Activated CD8-positive, alpha-beta memory T cell treated with anti-CD3 and anti-CD28 coated beads, Interleukin-2, amount 10 ng/mL, durations not matched to agents 7 days and 5 days (primary cell): ENCODE measurements around the gene EXOC6B. TPM values are rescaled to one million over a fixed set of nuclear protein-coding genes. Genes with fewer than 3 reads are reported as not detected.

Experiments
- ATAC-seq: fragments of 150-1000 bp; cut with Tn5 transposase; one replicate; pipeline ENCODE4 v1.10.0; 2021; ENCODE audit warnings: moderate library complexity
- CTCF ChIA-PET: fragments of 350-600 bp; sonication (Branson Sonifier 250); formaldehyde crosslinking; loops from one replicate; lab custom pipeline; 2021; ENCODE audit warnings: antibody characterized with exemption; lab: Charles Lee
- DNase-seq: peaks from one replicate; pipeline ENCODE4 v3.0.0-alpha.2; 2020
- H3K27ac Mint-ChIP-seq: one replicate; pipeline ENCODE4 v1.8.0; 2021; ENCODE audit warnings: mild to moderate bottlenecking, mixed read lengths
- H3K27me3 Mint-ChIP-seq: one replicate; pipeline ENCODE4 v1.8.0; 2021; ENCODE audit warnings: mixed read lengths
- H3K36me3 Mint-ChIP-seq: one replicate; pipeline ENCODE4 v1.8.0; 2021; ENCODE audit warnings: mild to moderate bottlenecking, mixed read lengths
- H3K4me1 Mint-ChIP-seq: one replicate; pipeline ENCODE4 v1.8.0; 2021; ENCODE audit warnings: mixed read lengths
- H3K4me3 Mint-ChIP-seq: one replicate; pipeline ENCODE4 v1.8.0; 2021; ENCODE audit warnings: mild to moderate bottlenecking, moderate library complexity, mixed read lengths
- H3K9me3 Mint-ChIP-seq: one replicate; pipeline ENCODE4 v1.8.0; 2022; ENCODE audit warnings: low read depth, mixed read lengths
- total RNA-seq, 2 experiments: library from RNA; stranded (reverse); gene quantifications; one replicate each; pipeline ENCODE4 v1.2.3, GENCODE V29; 2021

EXOC6B gene
- total RNA-seq = 10 to 100 TPM; 14.1 to 22.8 TPM

DNA sequence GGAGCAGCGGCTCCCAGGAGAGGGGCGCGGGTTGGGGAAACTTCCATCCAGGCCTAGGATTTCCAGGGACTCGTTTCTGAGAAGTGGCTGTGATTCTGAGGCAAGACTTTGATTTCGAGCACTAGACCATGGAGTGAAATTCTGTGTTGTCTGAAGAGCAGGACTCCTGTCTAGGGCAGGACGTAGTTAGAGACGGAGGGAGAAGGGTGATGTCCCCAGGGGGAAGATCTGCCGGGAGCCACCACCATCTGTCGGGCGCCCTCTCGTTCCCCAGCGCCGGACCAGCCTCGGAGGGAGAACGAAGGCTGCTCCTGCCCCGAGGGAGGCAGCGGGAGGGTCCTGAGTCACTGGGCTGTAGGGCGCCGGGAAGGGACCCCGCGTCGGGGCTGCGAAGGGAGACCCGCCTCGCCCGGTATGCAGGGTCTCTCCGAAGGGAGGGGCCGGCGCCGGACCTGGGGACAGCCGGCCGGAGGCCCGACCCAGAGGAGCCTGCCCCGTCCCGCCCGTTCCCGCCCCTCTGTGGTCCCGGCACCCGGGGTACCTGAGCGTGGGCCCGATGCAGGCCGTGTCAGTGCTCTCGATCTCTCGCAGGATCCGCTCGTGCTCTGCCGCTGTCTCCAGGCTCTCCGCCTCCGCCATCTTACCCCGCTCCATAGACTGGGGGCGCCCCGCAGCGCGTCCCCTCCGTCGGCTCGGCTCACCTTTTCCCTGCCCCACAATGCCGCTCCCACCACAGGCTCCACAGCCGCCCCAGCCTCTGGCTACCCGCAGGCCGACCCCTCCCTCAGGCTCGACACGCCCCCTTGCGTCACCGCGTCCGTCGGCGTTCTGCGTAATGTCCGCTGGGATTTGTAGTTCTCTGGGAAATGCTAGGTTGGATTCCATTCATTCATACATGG is at the start of gene EXOC6B:
Gene EXOC6B (minus strand): TSS at position 777 of the 899 bp plus-strand sequence.
- no peaks in the 10 kb centered on the region for H3K9me3 Mint-ChIP-seq
- ATAC-seq (peak; percentile 76), DNase-seq (peak; percentile 89)
- peaks cover 17% of the 10 kb centered on the region for H3K36me3 Mint-ChIP-seq
- no peaks in the 10 kb centered on the region for H3K27me3 Mint-ChIP-seq
- CTCF ChIA-PET = no interaction called here
- H3K4me3 Mint-ChIP-seq = peak within 1 kb of the TSS; percentile 95
- peak within 1 kb of the TSS; percentile 92 for H3K27ac Mint-ChIP-seq
- H3K4me1 Mint-ChIP-seq = peaks cover 74% of the 10 kb centered on the region

DNA sequence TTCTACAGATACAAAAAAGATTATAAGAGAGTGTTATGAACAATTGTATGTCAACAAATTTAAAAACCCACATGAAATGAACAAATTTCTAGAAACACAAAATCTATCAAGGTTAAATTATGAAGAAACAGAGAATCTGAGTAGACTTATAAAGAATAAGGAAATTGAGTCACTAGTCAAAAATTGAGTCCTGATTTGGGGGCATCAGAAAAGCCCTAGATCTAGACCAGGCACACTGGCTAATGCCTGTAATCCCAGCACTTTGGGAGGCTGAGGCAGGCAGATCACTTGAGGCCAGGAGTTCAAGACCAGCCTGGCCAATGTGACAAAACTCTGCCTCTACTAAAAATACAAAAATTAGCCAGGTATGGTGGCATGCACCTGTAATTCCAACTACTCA is 46.0 kb upstream of the EXOC6B start:
- DNase-seq = no peak

DNA sequence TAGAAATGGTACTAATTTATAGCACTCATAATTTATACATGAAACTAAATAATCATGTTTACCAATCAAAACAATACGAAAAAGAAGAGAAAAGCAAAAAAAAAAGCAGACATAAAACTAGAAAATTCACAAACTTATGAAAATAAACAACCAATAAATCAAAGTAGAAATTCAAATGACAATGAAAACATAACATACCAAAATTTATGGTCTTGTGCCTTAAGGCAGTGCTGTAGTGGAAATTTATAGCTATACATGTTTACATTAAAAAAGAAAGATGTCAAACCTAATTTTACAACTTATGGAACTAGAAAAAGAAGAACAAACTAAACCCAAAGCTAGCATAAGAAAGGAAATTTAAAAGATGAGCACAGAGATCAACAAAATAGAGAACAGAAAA is 45.2 kb upstream of the EXOC6B start:
- Mint-ChIP-seq H3K27ac (no peak overlapping the region), H3K9me3 (no peaks in the 10 kb centered on the region), H3K4me3 (no peak overlapping the region), H3K27me3 (peaks cover 59% of the 10 kb centered on the region), H3K36me3 (no peaks in the 10 kb centered on the region), H3K4me1 (no peaks in the 10 kb centered on the region)
- DNase-seq (no peak), ATAC-seq (no peak)
- CTCF ChIA-PET = interaction anchor here (1.1 to 1.2 kb wide), 2 partner anchors 8 to 15 kb away, joined by 3 to 4 read pairs; no protein-coding TSS in a partner anchor

More for the DNA sequence above, 46.0 kb upstream of the EXOC6B start:
- no peak for ATAC-seq
- Mint-ChIP-seq H3K27ac (no peak overlapping the region), H3K27me3 (peaks cover 55% of the 10 kb centered on the region), H3K9me3 (no peaks in the 10 kb centered on the region), H3K4me3 (no peak overlapping the region), H3K4me1 (no peaks in the 10 kb centered on the region), H3K36me3 (no peaks in the 10 kb centered on the region)
- CTCF ChIA-PET = interaction anchor here (1.1 to 1.2 kb wide), 2 partner anchors 9 to 14 kb away, joined by 3 to 4 read pairs; no protein-coding TSS in a partner anchor

DNA sequence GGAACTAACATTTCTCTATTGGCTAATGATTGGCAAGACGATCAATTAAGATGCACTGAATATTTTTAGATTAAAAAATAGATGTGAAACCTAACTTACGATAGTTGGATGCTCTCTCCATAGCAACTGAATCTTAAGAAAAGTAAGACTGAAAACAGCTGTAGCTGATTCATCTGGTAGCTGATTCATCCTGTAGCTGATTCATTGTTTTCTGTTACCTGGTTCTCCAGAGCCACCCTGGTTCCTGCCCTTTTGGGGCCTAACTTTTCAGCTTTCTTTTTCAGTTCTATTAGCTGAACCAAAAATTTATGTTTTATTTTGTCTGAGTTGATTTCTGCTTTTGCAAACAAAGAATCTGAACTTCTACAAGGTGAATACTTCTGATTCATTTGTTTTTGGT is 38.7 kb upstream of the EXOC6B start:
- Mint-ChIP-seq H3K36me3 (no peaks in the 10 kb centered on the region), H3K27me3 (peaks cover 62% of the 10 kb centered on the region), H3K9me3 (no peaks in the 10 kb centered on the region), H3K27ac (no peak overlapping the region), H3K4me1 (peaks cover 21% of the 10 kb centered on the region), H3K4me3 (no peak overlapping the region)
- CTCF ChIA-PET = interaction anchor here (0.7 to 2.2 kb wide), 7 partner anchors 12 to 313 kb away, joined by 3 to 13 read pairs (median 3); partner anchors contain the start of gene SPR
- peak; percentile 45 for DNase-seq
- peak; percentile 45 for ATAC-seq

DNA sequence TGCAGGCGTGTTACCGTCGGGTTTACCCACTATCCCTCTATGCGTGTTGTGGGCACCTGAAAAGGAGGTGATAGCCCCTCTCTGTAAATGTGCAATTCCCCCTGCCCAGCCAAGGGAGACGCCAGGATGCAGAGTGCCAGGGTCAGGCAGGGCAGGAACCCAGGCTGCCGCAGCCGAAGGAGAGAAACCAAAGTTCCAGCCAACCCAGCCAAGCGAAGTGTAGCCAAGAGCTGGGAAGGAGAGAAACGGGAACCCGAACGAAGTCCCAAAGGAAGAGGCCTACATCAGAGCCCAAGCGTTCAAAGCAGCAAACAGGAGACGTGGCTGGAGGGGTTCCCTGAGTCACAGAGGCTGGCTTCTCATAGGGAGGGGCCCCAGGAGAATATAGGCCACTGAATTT is 37.2 kb upstream of the EXOC6B start:
- H3K4me3 Mint-ChIP-seq = no peak overlapping the region
- H3K27ac Mint-ChIP-seq = no peak overlapping the region
- CTCF ChIA-PET = interaction anchor here (0.6 to 2.9 kb wide), 28 partner anchors 8 to 385 kb away, joined by 3 to 24 read pairs (median 4); partner anchors contain the start of gene SPR

DNA sequence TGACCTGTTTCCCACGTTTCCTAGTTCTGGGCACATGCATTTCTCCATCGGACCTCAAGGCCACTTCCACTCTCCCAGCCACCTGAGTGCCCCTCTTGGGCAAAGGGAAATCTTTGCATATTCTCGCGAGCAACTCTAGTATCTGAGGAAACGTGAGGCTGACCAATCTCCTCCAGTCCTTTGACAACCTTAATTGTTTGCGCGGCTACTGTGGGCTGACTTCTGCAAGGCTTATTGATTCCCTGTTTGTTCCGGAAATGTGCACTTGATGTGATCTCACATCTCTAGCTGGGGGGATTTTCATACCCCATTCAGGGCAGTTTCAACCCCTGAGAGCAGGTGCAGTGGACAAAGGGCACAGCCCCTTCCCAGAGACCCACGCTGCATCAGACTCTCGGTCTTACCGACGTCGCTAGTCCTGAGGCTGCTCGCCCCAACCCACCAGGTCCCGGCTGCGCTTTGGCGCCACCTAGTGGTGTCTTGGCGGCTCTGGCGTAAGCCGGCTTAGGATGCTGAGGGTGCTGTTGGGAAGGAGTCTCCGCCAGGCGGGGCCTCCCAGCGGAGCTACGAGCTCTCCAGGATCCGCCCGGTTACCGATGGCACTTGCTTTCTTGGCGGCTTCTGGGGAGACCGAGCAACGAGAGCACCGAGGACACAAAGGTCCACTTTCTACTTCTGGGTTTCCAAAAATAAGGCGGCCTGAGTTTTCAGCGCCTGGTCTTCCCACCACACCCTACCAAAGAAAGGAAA is 36.6 kb upstream of the EXOC6B start:
- H3K27me3 Mint-ChIP-seq = peaks cover 64% of the 10 kb centered on the region
- CTCF ChIA-PET = interaction anchor here (0.6 to 2.9 kb wide), 30 partner anchors 9 to 384 kb away, joined by 3 to 24 read pairs (median 4); partner anchors contain the start of gene SPR
- no peaks in the 10 kb centered on the region for H3K36me3 Mint-ChIP-seq
- DNase-seq = peak; percentile 90
- no peaks in the 10 kb centered on the region for H3K9me3 Mint-ChIP-seq
- H3K27ac Mint-ChIP-seq = no peak overlapping the region
- peak overlapping the region; percentile 64 for H3K4me3 Mint-ChIP-seq
- peaks cover 21% of the 10 kb centered on the region for H3K4me1 Mint-ChIP-seq
- ATAC-seq = peak; percentile 98

More for the DNA sequence above, 37.2 kb upstream of the EXOC6B start:
- DNase-seq = no peak
- Mint-ChIP-seq H3K4me1 (peaks cover 21% of the 10 kb centered on the region), H3K9me3 (no peaks in the 10 kb centered on the region), H3K36me3 (no peaks in the 10 kb centered on the region), H3K27me3 (peaks cover 62% of the 10 kb centered on the region)
- no peak for ATAC-seq

DNA sequence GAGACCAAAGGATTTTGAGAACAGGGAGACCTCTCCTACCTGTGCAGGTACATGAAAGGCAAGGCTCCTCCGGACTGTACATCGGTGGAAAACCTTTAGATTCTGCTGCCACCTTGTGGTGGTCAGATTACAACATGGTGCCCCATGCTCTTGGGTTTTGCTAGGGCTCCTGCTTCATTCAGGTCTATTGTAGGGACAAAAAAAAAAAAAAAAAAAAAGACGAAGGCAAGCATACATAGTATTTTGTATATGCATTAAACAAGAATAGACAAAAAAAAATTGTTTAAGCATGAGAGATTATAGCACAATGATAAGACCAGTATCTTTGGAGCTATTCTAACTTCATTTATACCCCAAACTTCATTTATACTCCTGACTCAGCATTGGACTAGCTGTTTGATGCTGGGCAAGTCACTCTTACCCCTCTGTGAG is 34.0 kb upstream of the EXOC6B start:
- Mint-ChIP-seq H3K4me3 (no peak overlapping the region), H3K27ac (no peak overlapping the region), H3K27me3 (peaks cover 70% of the 10 kb centered on the region), H3K36me3 (no peaks in the 10 kb centered on the region), H3K9me3 (no peaks in the 10 kb centered on the region), H3K4me1 (peaks cover 21% of the 10 kb centered on the region)
- CTCF ChIA-PET = interaction anchor here (0.7 to 2.8 kb wide), 26 partner anchors 8 to 793 kb away, joined by 3 to 23 read pairs (median 4); no protein-coding TSS in a partner anchor
- ATAC-seq (peak; percentile 48), DNase-seq (peak; percentile 71)

DNA sequence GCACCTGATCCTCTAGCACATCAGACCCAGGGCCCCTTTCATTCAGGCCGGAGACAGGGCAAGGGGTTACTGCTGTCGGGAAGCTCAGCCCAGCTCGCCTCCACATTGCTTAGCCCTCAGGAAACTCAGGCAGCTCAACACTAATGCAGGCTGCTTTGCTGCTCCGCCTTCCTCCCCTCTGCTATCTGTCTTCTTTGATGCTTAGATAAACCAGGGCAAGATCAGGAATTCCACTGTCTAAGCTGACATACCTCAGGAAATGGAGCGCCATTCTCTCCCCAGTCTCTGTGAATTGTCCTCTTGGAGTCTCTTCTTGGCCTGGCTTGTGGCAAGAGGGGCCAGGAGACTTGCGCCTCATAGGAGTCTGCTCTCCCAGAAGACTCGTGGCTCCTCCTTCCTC is 25.5 kb upstream of the EXOC6B start:
- ATAC-seq = no peak
- Mint-ChIP-seq H3K27ac (no peak overlapping the region), H3K9me3 (no peaks in the 10 kb centered on the region), H3K27me3 (peaks cover 37% of the 10 kb centered on the region), H3K4me3 (no peak overlapping the region), H3K4me1 (no peaks in the 10 kb centered on the region), H3K36me3 (no peaks in the 10 kb centered on the region)
- no peak for DNase-seq
- CTCF ChIA-PET = no interaction called here

DNA sequence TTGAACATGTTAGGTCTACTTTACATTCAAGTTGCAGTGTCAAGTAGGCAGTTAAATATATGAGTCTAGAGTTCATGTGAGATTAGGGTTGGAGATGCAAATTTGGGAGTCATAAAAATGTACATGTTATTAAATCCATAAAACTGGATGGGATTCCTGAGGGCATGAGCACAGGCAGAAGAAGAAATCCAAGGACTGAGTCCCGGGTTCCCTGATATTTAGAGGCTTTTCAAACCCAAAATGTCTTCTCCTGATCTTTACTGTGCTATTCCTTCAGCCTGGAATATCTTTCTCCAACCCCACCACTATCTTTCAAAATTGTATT is 23.3 kb upstream of the EXOC6B start:
- H3K4me1 Mint-ChIP-seq = peaks cover 2% of the 10 kb centered on the region
- CTCF ChIA-PET = no interaction called here
- peaks cover 21% of the 10 kb centered on the region for H3K27me3 Mint-ChIP-seq
- DNase-seq = no peak
- H3K36me3 Mint-ChIP-seq = no peaks in the 10 kb centered on the region
- no peaks in the 10 kb centered on the region for H3K9me3 Mint-ChIP-seq
- no peak for ATAC-seq
- no peak overlapping the region for H3K4me3 Mint-ChIP-seq
- no peak overlapping the region for H3K27ac Mint-ChIP-seq

DNA sequence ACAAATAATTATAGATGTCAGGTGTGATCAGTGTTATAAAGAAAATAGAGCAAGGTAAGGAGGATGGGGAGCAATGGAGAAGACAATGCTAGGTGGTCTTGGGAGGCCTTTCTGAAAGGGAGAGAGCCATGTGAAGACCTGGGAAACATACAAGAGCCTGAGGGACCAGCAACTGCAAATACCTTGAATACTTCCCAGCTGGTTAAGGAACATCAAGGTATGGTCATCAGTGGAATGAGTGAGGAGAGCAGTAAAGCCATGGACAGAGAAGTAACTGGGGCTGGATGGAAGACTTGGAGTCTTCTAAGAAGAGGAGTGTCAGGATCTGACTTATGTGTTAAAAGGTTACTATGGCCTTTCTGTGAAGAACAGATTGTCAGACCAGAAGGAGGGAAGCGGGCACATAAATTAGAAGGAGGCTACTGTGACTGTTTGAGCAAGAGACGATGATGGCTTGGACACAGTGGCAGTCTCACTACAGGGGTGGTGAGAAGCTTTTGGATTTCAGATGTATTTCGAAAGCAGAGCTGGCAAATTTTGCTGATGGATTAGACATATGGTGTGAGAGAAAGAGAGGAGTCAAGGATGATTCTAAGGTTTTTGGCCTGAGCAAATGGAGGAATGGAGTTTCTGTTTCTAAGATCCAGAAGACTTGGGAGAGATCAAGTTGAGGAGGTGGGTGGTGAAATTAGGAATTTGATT is 22.8 kb upstream of the EXOC6B start:
- Mint-ChIP-seq H3K4me3 (no peak overlapping the region), H3K27me3 (peaks cover 18% of the 10 kb centered on the region), H3K27ac (no peak overlapping the region), H3K9me3 (no peaks in the 10 kb centered on the region), H3K4me1 (peaks cover 2% of the 10 kb centered on the region), H3K36me3 (no peaks in the 10 kb centered on the region)
- ATAC-seq (no peak), DNase-seq (no peak)
- CTCF ChIA-PET = interaction anchor here (0.8 kb wide), 1 partner anchor 13 kb away, joined by 4 read pairs; no protein-coding TSS in a partner anchor

DNA sequence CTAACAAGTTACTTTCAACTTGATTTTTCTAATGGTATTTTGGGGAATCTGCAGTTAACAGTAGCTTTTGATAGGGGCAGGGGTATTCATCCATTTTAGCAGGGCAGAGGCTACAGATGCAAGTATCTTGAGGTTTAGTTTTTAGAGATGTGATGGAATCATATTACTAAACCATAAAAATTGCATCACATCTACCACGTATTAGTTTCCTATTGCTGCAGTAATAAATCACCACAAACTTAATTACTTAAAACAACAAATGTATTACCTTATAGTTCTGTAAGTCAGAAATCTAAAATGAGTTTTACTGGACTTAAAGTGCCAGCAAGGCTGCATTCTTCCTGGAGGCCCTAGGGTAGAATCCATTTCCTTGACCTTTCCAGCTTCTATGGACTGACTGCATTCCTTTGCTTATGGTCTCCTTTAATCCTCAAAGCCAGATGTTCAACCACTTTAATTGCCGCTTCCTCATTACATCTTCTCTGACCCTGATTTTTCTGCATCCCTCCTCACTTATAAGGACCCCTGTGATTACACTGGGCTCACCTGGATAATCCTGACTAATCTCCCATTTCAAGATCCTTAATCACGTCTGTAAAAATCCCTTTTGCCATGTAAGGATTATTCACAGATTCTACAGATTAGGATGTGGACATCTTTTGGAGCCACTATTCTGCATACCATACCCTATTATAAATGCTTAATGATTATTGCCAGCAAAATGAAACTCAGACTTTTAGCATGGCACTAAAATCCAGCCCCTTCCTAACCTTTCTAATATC is 21.9 kb upstream of the EXOC6B start:
- no peak overlapping the region for H3K4me3 Mint-ChIP-seq
- CTCF ChIA-PET = interaction anchor here (0.7 to 1.4 kb wide), 3 partner anchors 12 to 15 kb away, joined by 3 to 4 read pairs (median 4); no protein-coding TSS in a partner anchor
- H3K27ac Mint-ChIP-seq = no peak overlapping the region
- DNase-seq (no peak), ATAC-seq (no peak)
- H3K27me3 Mint-ChIP-seq = peaks cover 21% of the 10 kb centered on the region
- H3K4me1 Mint-ChIP-seq = peaks cover 2% of the 10 kb centered on the region
- H3K36me3 Mint-ChIP-seq = no peaks in the 10 kb centered on the region
- no peaks in the 10 kb centered on the region for H3K9me3 Mint-ChIP-seq
